ENCODE measurements around the gene NOL11.
"Not testable (repeated sequence)": the region's sequence is repeated elsewhere in the genome, so short reads cannot be mapped to it uniquely, and the experiment has no call there.

The NOL11 gene

GRCh38 chr17:67711916-67712315 is 5.8 kb upstream of the NOL11 start:
- no peak for DNase-seq

- DNase-seq, result no peak
Observed at GRCh38 chr17:67712375-67712774, 5.4 kb upstream of the NOL11 start.

- no peak for DNase-seq
Observed at GRCh38 chr17:67713169-67713568, 4.6 kb upstream of the NOL11 start.

GRCh38 chr17:67716405-67716798 is 1.3 kb upstream of the NOL11 start:
- no peak for DNase-seq

GRCh38 chr17:67717192-67717623 is 528 bp upstream of the NOL11 start:
- DNase-seq, result no peak

- DNase-seq, result peak; percentile 22
Observed at GRCh38 chr17:67718325-67718941, 697 bp downstream of the NOL11 start.

GRCh38 chr17:67725373-67725791 is 7.6 kb downstream of the NOL11 start:
- no peak for DNase-seq

GRCh38 chr17:67725807-67726206 is 8.1 kb downstream of the NOL11 start:
- no peak for DNase-seq

- DNase-seq, result not testable (repeated sequence)
Observed at GRCh38 chr17:67727152-67728039, 9.7 kb downstream of the NOL11 start.

GRCh38 chr17:67729903-67730302 is 12.2 kb downstream of the NOL11 start:
- DNase-seq, result no peak

- no peak for DNase-seq
Observed at GRCh38 chr17:67730731-67731130, 13.0 kb downstream of the NOL11 start.

GRCh38 chr17:67733449-67733848 is 15.7 kb downstream of the NOL11 start:
- DNase-seq, result no peak

GRCh38 chr17:67737145-67737544 is 19.4 kb downstream of the NOL11 start:
- DNase-seq, result no peak

- no peak for DNase-seq
Observed at GRCh38 chr17:67742025-67742424, 24.3 kb downstream of the NOL11 start.

- DNase-seq, result no peak
Observed at GRCh38 chr17:67746704-67747571, 29.2 kb downstream of the NOL11 start.

- DNase-seq, result no peak
Observed at GRCh38 chr17:67747681-67748235, 30.0 kb downstream of the NOL11 start.

GRCh38 chr17:67750067-67750466 is 32.3 kb downstream of the NOL11 start:
- DNase-seq, result no peak

- DNase-seq, result no peak
Observed at GRCh38 chr17:67751101-67752074, 33.7 kb downstream of the NOL11 start.

GRCh38 chr17:67752160-67752559 is 34.4 kb downstream of the NOL11 start:
- not testable (repeated sequence) for DNase-seq

GRCh38 chr17:67753026-67753425 is 35.3 kb downstream of the NOL11 start:
- DNase-seq, result no peak

GRCh38 chr17:67754001-67754400 is 36.3 kb downstream of the NOL11 start:
- no peak for DNase-seq

GRCh38 chr17:67754686-67755085 is 37.0 kb downstream of the NOL11 start:
- not testable (repeated sequence) for DNase-seq

Measured in amniotic stem cell (primary cell).